ENCODE measurements around the gene TRA2B.
"Not testable (repeated sequence)": the region's sequence is repeated elsewhere in the genome, so short reads cannot be mapped to it uniquely, and the experiment has no call there.

TRA2B gene

GRCh38 chr3:185912929-185913901 is 24.6 kb downstream of the TRA2B start:
- no peak overlapping the region for H3K4me3 ChIP-seq (ENCODE audit: low read length)
- no peaks in the 10 kb centered on the region for H3K9me3 ChIP-seq (ENCODE audit: low read length)
- H2AFZ ChIP-seq (ENCODE audit: low read depth, low read length), result no peak overlapping the region
- H3K4me1 ChIP-seq (ENCODE audit: insufficient read depth, low read length), result no peaks in the 10 kb centered on the region
- H3K27me3 ChIP-seq (ENCODE audit: insufficient read depth, low read length), result no peaks in the 10 kb centered on the region
- peaks cover 53% of the 10 kb centered on the region for H3K36me3 ChIP-seq (ENCODE audit: insufficient read depth, low read length)

DNA sequence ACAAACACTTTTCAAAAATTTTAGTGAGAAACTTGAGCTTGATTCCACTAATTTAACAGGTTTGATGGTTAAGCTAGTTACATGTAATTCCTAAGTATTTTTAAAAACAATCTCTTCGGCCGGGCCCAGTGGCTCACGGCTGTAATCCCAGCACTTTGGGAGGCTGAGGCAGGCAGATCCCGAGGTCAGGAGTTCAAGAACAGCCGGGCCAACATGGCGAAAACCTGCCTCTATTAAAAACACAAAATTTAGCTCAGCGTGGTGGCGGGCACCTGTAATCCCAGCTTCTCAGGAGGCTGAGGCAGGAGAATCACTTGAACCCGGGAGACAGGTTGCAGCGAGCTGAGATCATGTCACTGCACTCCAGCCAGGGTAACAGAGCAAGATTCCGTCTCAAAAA is 25.3 kb downstream of the TRA2B start:
- peaks cover 46% of the 10 kb centered on the region for H3K36me3 ChIP-seq (ENCODE audit: insufficient read depth, low read length)
- H3K4me1 ChIP-seq (ENCODE audit: insufficient read depth, low read length), result no peaks in the 10 kb centered on the region
- H3K4me3 ChIP-seq (ENCODE audit: low read length), result no peak overlapping the region
- no peak overlapping the region for H2AFZ ChIP-seq (ENCODE audit: low read depth, low read length)
- H3K9me3 ChIP-seq (ENCODE audit: low read length), result no peaks in the 10 kb centered on the region
- no peaks in the 10 kb centered on the region for H3K27me3 ChIP-seq (ENCODE audit: insufficient read depth, low read length)

GRCh38 chr3:185911076-185911448 is 26.8 kb downstream of the TRA2B start:
- H3K4me1 ChIP-seq (ENCODE audit: insufficient read depth, low read length); H3K4me3 ChIP-seq (ENCODE audit: low read length); H3K27me3 ChIP-seq (ENCODE audit: insufficient read depth, low read length); H2AFZ ChIP-seq (ENCODE audit: low read depth, low read length); H3K9me3 ChIP-seq (ENCODE audit: low read length): not testable (repeated sequence)
- H3K36me3 ChIP-seq (ENCODE audit: insufficient read depth, low read length), result peaks cover 31% of the 10 kb centered on the region

- peaks cover 26% of the 10 kb centered on the region for H3K36me3 ChIP-seq (ENCODE audit: insufficient read depth, low read length)
- H3K4me3 ChIP-seq (ENCODE audit: low read length); H3K4me1 ChIP-seq (ENCODE audit: insufficient read depth, low read length); H3K27me3 ChIP-seq (ENCODE audit: insufficient read depth, low read length); H2AFZ ChIP-seq (ENCODE audit: low read depth, low read length); H3K9me3 ChIP-seq (ENCODE audit: low read length): not testable (repeated sequence)
These were observed 27.3 kb downstream of the TRA2B start for GRCh38 chr3:185910322-185911075.

DNA sequence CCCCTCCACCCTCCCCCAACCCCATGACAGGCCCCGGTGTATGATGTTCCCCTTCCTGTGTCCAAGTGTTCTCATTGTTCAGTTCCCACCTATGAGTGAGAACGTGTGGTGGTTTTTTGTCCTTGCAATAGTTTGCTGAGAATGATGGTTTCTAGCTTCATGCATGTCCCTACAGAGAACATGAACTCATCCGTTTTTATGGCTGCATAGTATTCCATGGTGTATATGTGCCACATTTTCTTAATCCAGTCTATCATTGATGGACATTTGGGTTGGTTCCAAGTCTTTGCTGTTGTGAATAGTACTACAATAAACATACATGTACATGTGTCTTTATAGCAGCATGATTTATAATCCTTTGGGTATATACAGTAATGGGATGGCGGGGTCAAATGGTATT is 27.9 kb downstream of the TRA2B start:
- not testable (repeated sequence) for H3K4me1 ChIP-seq (ENCODE audit: insufficient read depth, low read length); H2AFZ ChIP-seq (ENCODE audit: low read depth, low read length); H3K4me3 ChIP-seq (ENCODE audit: low read length); H3K27me3 ChIP-seq (ENCODE audit: insufficient read depth, low read length); H3K9me3 ChIP-seq (ENCODE audit: low read length)
- H3K36me3 ChIP-seq (ENCODE audit: insufficient read depth, low read length), result peaks cover 20% of the 10 kb centered on the region

- Histone ChIP-seq H3K4me3 (ENCODE audit: low read length) (no peak overlapping the region), H3K36me3 (ENCODE audit: insufficient read depth, low read length) (no peaks in the 10 kb centered on the region), H3K9me3 (ENCODE audit: low read length) (no peaks in the 10 kb centered on the region), H3K27me3 (ENCODE audit: insufficient read depth, low read length) (no peaks in the 10 kb centered on the region), H2AFZ (ENCODE audit: low read depth, low read length) (no peak overlapping the region), H3K4me1 (ENCODE audit: insufficient read depth, low read length) (no peaks in the 10 kb centered on the region)
These were observed 37.6 kb downstream of the TRA2B start for GRCh38 chr3:185900228-185900627.

DNA sequence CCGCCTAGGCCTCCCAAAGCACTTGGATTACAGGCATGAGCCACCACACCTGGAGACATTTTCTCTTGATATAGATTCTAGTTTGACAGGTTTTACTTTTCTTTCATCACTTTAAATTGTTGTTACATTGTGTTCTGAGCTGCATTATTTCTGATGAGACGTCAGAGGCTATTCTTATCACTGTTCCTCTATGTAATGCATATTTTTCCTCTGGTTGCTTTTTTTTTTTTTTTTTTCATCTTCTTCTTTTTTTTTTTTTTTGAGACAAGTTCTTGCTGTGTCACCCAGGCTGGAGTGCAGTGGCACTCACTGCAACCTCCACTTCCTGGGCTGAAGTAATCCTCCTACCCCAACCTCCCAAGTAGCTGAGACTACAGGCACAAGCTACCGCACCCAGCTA is 41.2 kb downstream of the TRA2B start:
- H3K4me3 ChIP-seq (ENCODE audit: low read length), result no peak overlapping the region
- H3K36me3 ChIP-seq (ENCODE audit: insufficient read depth, low read length), result no peaks in the 10 kb centered on the region
- H3K27me3 ChIP-seq (ENCODE audit: insufficient read depth, low read length), result no peaks in the 10 kb centered on the region
- H3K4me1 ChIP-seq (ENCODE audit: insufficient read depth, low read length), result no peaks in the 10 kb centered on the region
- no peaks in the 10 kb centered on the region for H3K9me3 ChIP-seq (ENCODE audit: low read length)
- no peak overlapping the region for H2AFZ ChIP-seq (ENCODE audit: low read depth, low read length)

- Histone ChIP-seq H3K36me3 (ENCODE audit: insufficient read depth, low read length) (no peaks in the 10 kb centered on the region), H3K27me3 (ENCODE audit: insufficient read depth, low read length) (no peaks in the 10 kb centered on the region), H3K9me3 (ENCODE audit: low read length) (no peaks in the 10 kb centered on the region), H3K4me3 (ENCODE audit: low read length) (no peak overlapping the region), H3K4me1 (ENCODE audit: insufficient read depth, low read length) (peaks cover 7% of the 10 kb centered on the region), H2AFZ (ENCODE audit: low read depth, low read length) (no peak overlapping the region)
These were observed 50.7 kb downstream of the TRA2B start for GRCh38 chr3:185887066-185887465.

GRCh38 chr3:185884641-185885040 is 53.2 kb downstream of the TRA2B start:
- peaks cover 7% of the 10 kb centered on the region for H3K4me1 ChIP-seq (ENCODE audit: insufficient read depth, low read length)
- H3K36me3 ChIP-seq (ENCODE audit: insufficient read depth, low read length), result no peaks in the 10 kb centered on the region
- H3K4me3 ChIP-seq (ENCODE audit: low read length), result no peak overlapping the region
- H2AFZ ChIP-seq (ENCODE audit: low read depth, low read length), result no peak overlapping the region
- H3K9me3 ChIP-seq (ENCODE audit: low read length), result no peaks in the 10 kb centered on the region
- no peaks in the 10 kb centered on the region for H3K27me3 ChIP-seq (ENCODE audit: insufficient read depth, low read length)

- H3K4me3 ChIP-seq (ENCODE audit: low read length), result no peak overlapping the region
- no peaks in the 10 kb centered on the region for H3K36me3 ChIP-seq (ENCODE audit: insufficient read depth, low read length)
- H3K4me1 ChIP-seq (ENCODE audit: insufficient read depth, low read length), result peaks cover 7% of the 10 kb centered on the region
- no peaks in the 10 kb centered on the region for H3K9me3 ChIP-seq (ENCODE audit: low read length)
- no peak overlapping the region for H2AFZ ChIP-seq (ENCODE audit: low read depth, low read length)
- H3K27me3 ChIP-seq (ENCODE audit: insufficient read depth, low read length), result no peaks in the 10 kb centered on the region
These were observed 55.9 kb downstream of the TRA2B start for GRCh38 chr3:185881926-185882325.

- Histone ChIP-seq H3K4me1 (ENCODE audit: insufficient read depth, low read length) (peaks cover 7% of the 10 kb centered on the region), H3K36me3 (ENCODE audit: insufficient read depth, low read length) (no peaks in the 10 kb centered on the region), H3K27me3 (ENCODE audit: insufficient read depth, low read length) (no peaks in the 10 kb centered on the region), H2AFZ (ENCODE audit: low read depth, low read length) (no peak overlapping the region), H3K9me3 (ENCODE audit: low read length) (no peaks in the 10 kb centered on the region), H3K4me3 (ENCODE audit: low read length) (no peak overlapping the region)
These were observed 57.2 kb downstream of the TRA2B start for GRCh38 chr3:185880600-185880999.

GRCh38 chr3:185878920-185879319 is 58.9 kb downstream of the TRA2B start:
- no peaks in the 10 kb centered on the region for H3K9me3 ChIP-seq (ENCODE audit: low read length)
- no peaks in the 10 kb centered on the region for H3K27me3 ChIP-seq (ENCODE audit: insufficient read depth, low read length)
- H3K36me3 ChIP-seq (ENCODE audit: insufficient read depth, low read length), result no peaks in the 10 kb centered on the region
- no peak overlapping the region for H3K4me3 ChIP-seq (ENCODE audit: low read length)
- H2AFZ ChIP-seq (ENCODE audit: low read depth, low read length), result no peak overlapping the region
- no peaks in the 10 kb centered on the region for H3K4me1 ChIP-seq (ENCODE audit: insufficient read depth, low read length)

- H3K27me3 ChIP-seq (ENCODE audit: insufficient read depth, low read length), result no peaks in the 10 kb centered on the region
- H3K4me3 ChIP-seq (ENCODE audit: low read length), result no peak overlapping the region
- no peaks in the 10 kb centered on the region for H3K4me1 ChIP-seq (ENCODE audit: insufficient read depth, low read length)
- H3K36me3 ChIP-seq (ENCODE audit: insufficient read depth, low read length), result no peaks in the 10 kb centered on the region
- no peaks in the 10 kb centered on the region for H3K9me3 ChIP-seq (ENCODE audit: low read length)
- no peak overlapping the region for H2AFZ ChIP-seq (ENCODE audit: low read depth, low read length)
These were observed 63.7 kb downstream of the TRA2B start for GRCh38 chr3:185874119-185874518.
